Adrenal gland (tissue), 5 donors: Measurements from ENCODE around the gene TASOR2.

Source experiments
- POLR2A ChIP-seq, 2 donors: fragments of 450-650 bp; IDR thresholded peaks; one replicate each; pipeline ENCODE4 v1.6.1; 2017; ENCODE audit warnings: antibody characterized with exemption in 2 of 2, mild to moderate bottlenecking in 2 of 2, moderate library complexity in 1 of 2
- TF ChIP-seq, protein P1 (sequence below), 6 experiments: fragments of 450-650 bp in 4 of 6; fragments of 200-600 bp in 2 of 6; sonication (generic) in 1 of 6; IDR thresholded peaks; 1 replicate in 5 of 6; 2 replicates in 1 of 6; pipeline versions ENCODE4 v1.5.1 to v1.8.0; 2016 to 2021; ENCODE audit warnings: antibody characterized with exemption in 6 of 6, mild to moderate bottlenecking in 2 of 6, moderate library complexity in 1 of 6
- donor health status: DM: no; HTN: no; CAD: no.

DNA sequence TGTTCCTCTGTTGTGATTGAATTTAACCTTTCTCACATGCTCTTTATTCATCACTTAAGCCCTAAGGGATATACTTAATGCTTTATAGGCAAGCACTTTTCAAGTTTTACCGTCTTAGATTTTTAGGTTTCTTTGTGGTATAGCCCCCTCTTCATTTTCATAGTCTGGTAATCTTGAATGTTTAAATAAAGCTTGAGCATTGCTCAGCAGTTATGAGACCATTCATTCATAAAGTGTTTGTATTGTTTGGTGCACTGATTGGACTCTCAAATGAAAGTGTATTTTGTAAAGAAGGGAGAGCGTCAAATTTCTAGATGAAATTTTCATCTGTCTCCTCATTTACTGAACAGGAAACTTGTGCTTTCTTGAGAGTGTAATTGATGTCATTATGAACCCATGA, 25.2 kb downstream of the TASOR2 start:
- TF ChIP-seq, protein P1, sequence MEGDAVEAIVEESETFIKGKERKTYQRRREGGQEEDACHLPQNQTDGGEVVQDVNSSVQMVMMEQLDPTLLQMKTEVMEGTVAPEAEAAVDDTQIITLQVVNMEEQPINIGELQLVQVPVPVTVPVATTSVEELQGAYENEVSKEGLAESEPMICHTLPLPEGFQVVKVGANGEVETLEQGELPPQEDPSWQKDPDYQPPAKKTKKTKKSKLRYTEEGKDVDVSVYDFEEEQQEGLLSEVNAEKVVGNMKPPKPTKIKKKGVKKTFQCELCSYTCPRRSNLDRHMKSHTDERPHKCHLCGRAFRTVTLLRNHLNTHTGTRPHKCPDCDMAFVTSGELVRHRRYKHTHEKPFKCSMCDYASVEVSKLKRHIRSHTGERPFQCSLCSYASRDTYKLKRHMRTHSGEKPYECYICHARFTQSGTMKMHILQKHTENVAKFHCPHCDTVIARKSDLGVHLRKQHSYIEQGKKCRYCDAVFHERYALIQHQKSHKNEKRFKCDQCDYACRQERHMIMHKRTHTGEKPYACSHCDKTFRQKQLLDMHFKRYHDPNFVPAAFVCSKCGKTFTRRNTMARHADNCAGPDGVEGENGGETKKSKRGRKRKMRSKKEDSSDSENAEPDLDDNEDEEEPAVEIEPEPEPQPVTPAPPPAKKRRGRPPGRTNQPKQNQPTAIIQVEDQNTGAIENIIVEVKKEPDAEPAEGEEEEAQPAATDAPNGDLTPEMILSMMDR (IDR thresholded peaks at IDR 0.05): no peak
- no peak for TF ChIP-seq POLR2A (IDR thresholded peaks at IDR 0.05)
